C4-2B (cell line): ENCODE data around the gene KNDC1.

ENCODE experiments used
- ZFX ChIP-seq: fragments of 450-650 bp; IDR thresholded peaks from 2 replicates; pipeline ENCODE4 v1.6.1; 2017
- TF ChIP-seq, protein P1 (sequence below): fragments of 450-650 bp; conservative IDR thresholded peaks from 2 replicates; pipeline ENCODE4 v1.5.1; 2017; ENCODE audit warnings: mild to moderate bottlenecking

DNA sequence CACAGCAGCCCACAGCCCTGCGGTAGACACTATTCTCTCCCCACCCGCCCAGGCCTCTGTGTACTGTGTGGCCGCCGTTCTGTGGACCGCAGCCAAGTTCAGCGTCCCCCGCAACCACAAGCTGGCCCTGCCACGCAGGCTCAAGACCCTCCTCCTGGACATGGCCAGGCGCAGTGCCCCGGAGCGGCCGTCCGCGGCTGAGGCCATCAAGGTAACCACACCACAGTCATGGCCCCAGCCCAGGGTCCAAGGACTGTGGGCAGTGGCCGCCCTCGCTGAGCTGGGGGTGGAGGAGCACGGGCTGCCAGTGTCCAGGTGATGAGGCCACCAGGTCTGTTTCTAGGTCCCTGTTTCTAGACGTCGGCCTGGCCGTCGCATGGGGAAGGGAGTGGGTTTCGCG lies 35.6 kb downstream of the KNDC1 start:
- TF ChIP-seq, protein P1, sequence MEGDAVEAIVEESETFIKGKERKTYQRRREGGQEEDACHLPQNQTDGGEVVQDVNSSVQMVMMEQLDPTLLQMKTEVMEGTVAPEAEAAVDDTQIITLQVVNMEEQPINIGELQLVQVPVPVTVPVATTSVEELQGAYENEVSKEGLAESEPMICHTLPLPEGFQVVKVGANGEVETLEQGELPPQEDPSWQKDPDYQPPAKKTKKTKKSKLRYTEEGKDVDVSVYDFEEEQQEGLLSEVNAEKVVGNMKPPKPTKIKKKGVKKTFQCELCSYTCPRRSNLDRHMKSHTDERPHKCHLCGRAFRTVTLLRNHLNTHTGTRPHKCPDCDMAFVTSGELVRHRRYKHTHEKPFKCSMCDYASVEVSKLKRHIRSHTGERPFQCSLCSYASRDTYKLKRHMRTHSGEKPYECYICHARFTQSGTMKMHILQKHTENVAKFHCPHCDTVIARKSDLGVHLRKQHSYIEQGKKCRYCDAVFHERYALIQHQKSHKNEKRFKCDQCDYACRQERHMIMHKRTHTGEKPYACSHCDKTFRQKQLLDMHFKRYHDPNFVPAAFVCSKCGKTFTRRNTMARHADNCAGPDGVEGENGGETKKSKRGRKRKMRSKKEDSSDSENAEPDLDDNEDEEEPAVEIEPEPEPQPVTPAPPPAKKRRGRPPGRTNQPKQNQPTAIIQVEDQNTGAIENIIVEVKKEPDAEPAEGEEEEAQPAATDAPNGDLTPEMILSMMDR, result no peak
- TF ChIP-seq ZFX, result no peak
